HEK293 (cell line): Measurements from ENCODE around the gene CALB2.

Source experiments
- CTCF ChIA-PET: fragments of 350-600 bp; formaldehyde crosslinking; extraction: SDS; loops from one replicate; lab custom pipeline; 2021; ENCODE audit warnings: antibody characterized with exemption; lab: Yijun Ruan, JAX
- POLR2A ChIA-PET: fragments of 300-600 bp; formaldehyde crosslinking; extraction: SDS; loops from one replicate; lab custom pipeline; 2020; ENCODE audit warnings: antibody characterized with exemption, inconsistent platforms; lab: Yijun Ruan, JAX
- H3K27ac ChIP-seq: fragments of 200-500 bp; sonication (Bioruptor generic); 2 replicates; pipeline ENCODE4 v1.5.1; 2014; ENCODE audit warnings: low read depth, low read length, control low read depth, inconsistent platforms; ENCODE audit errors: extremely low read depth
- H3K36me3 ChIP-seq, 2 experiments: fragments of 200-500 bp in 1 of 2; sonication (Bioruptor generic) in 1 of 2; 1 replicate in 1 of 2; 2 replicates in 1 of 2; pipeline ENCODE4 v1.5.1; 2014 to 2017; ENCODE audit warnings: inconsistent platforms in 2 of 2, low read length in 2 of 2; ENCODE audit not compliant: control insufficient read depth in 2 of 2, insufficient read depth in 1 of 2
- H3K4me1 ChIP-seq: fragments of 200-500 bp; sonication (Bioruptor generic); 2 replicates; pipeline ENCODE4 v1.5.1; 2014; ENCODE audit warnings: mild to moderate bottlenecking, low read length, inconsistent platforms; ENCODE audit not compliant: control insufficient read depth, insufficient read depth
- H3K4me3 ChIP-seq: 2 replicates; pipeline ENCODE4 v1.5.1; 2011; ENCODE audit warnings: low read depth, mild to moderate bottlenecking, control low read depth, low read length, moderate library complexity
- H3K9me3 ChIP-seq: fragments of 200-500 bp; sonication (Bioruptor generic); 2 replicates; pipeline ENCODE4 v1.5.1; 2014; ENCODE audit warnings: low read depth, low read length, inconsistent platforms; ENCODE audit not compliant: control insufficient read depth, insufficient read depth
- IKZF3 ChIP-seq: fragments of 450-650 bp; IDR thresholded peaks from 2 replicates; pipeline ENCODE4 v1.5.0; 2018; ENCODE audit warnings: missing biosample characterization, mild to moderate bottlenecking, missing genetic modification characterization, moderate library complexity
- KLF1 ChIP-seq: fragments of 450-650 bp; formaldehyde crosslinking; IDR thresholded peaks from 2 replicates; pipeline ENCODE4 v1.5.1; 2016; ENCODE audit warnings: missing biosample characterization, missing genetic modification characterization
- KLF8 ChIP-seq: fragments of 450-650 bp; formaldehyde crosslinking; IDR thresholded peaks from 2 replicates; pipeline ENCODE4 v1.5.1; 2016; ENCODE audit warnings: missing biosample characterization, missing genetic modification characterization
- SCRT1 ChIP-seq: fragments of 450-650 bp; formaldehyde crosslinking; IDR thresholded peaks from 2 replicates; pipeline ENCODE4 v1.5.1; 2016; ENCODE audit warnings: missing biosample characterization, missing genetic modification characterization, borderline replicate concordance
- SETDB1 ChIP-seq: IDR thresholded peaks from one replicate; pipeline ENCODE4 v1.6.1; 2017; ENCODE audit warnings: mild to moderate bottlenecking, low read length, moderate library complexity, mixed read lengths; ENCODE audit not compliant: insufficient read length
- ZBTB17 ChIP-seq: fragments of 450-650 bp; formaldehyde crosslinking; IDR thresholded peaks from 2 replicates; pipeline ENCODE4 v1.5.1; 2016; ENCODE audit warnings: missing biosample characterization, missing genetic modification characterization
- ZFP41 ChIP-seq: fragments of 450-650 bp; formaldehyde crosslinking; IDR thresholded peaks from 2 replicates; pipeline ENCODE4 v1.5.1; 2016; ENCODE audit warnings: missing biosample characterization, missing genetic modification characterization, borderline replicate concordance
- ZFP69B ChIP-seq: fragments of 450-650 bp; formaldehyde crosslinking; IDR thresholded peaks from 2 replicates; pipeline ENCODE4 v1.5.1; 2016; ENCODE audit warnings: missing biosample characterization, missing genetic modification characterization
- ZNF146 ChIP-seq: fragments of 450-650 bp; formaldehyde crosslinking; IDR thresholded peaks from 2 replicates; pipeline ENCODE4 v1.5.1; 2016; ENCODE audit warnings: missing biosample characterization, missing genetic modification characterization
- ZNF16 ChIP-seq: fragments of 450-650 bp; formaldehyde crosslinking; IDR thresholded peaks from 2 replicates; pipeline ENCODE4 v1.5.1; 2016; ENCODE audit warnings: low read depth, missing biosample characterization, missing genetic modification characterization
- ZNF24 ChIP-seq: fragments of 450-650 bp; formaldehyde crosslinking; IDR thresholded peaks from 2 replicates; pipeline ENCODE4 v1.5.1; 2016; ENCODE audit warnings: missing biosample characterization, missing genetic modification characterization
- ZNF404 ChIP-seq: fragments of 450-650 bp; formaldehyde crosslinking; IDR thresholded peaks from 2 replicates; pipeline ENCODE4 v1.5.1; 2017; ENCODE audit warnings: missing biosample characterization, missing genetic modification characterization
- ZNF423 ChIP-seq: fragments of 450-650 bp; formaldehyde crosslinking; IDR thresholded peaks from 2 replicates; pipeline ENCODE4 v1.5.1; 2016; ENCODE audit warnings: missing biosample characterization, missing genetic modification characterization
- ZNF561 ChIP-seq: fragments of 450-650 bp; IDR thresholded peaks from 2 replicates; pipeline ENCODE4 v1.5.1; 2018; ENCODE audit warnings: missing biosample characterization, missing genetic modification characterization, borderline replicate concordance
- ZNF585B ChIP-seq: fragments of 450-650 bp; formaldehyde crosslinking; IDR thresholded peaks from 2 replicates; pipeline ENCODE4 v1.5.1; 2016; ENCODE audit warnings: missing biosample characterization, missing genetic modification characterization
- ZNF654 ChIP-seq: fragments of 450-650 bp; formaldehyde crosslinking; IDR thresholded peaks from 2 replicates; pipeline ENCODE4 v1.5.1; 2016; ENCODE audit warnings: low read depth, missing biosample characterization, missing genetic modification characterization
- ZNF830 ChIP-seq: fragments of 450-650 bp; IDR thresholded peaks from 2 replicates; pipeline ENCODE4 v1.5.0; 2018; ENCODE audit warnings: missing biosample characterization, missing genetic modification characterization, low read depth, mild to moderate bottlenecking, moderate library complexity
- TF ChIP-seq, protein P1 (sequence below): fragments of 450-650 bp; formaldehyde crosslinking; IDR thresholded peaks from 2 replicates; pipeline ENCODE4 v1.5.1; 2016; ENCODE audit warnings: missing biosample characterization, missing genetic modification characterization
- TF ChIP-seq, protein P2 (sequence below): sonication (generic); formaldehyde crosslinking; IDR thresholded peaks from 2 replicates; pipeline ENCODE4 v1.8.1; 2022; ENCODE audit warnings: mild to moderate bottlenecking, moderate library complexity, missing genetic modification reagents
- TF ChIP-seq, protein P3 (sequence below): fragments of 450-650 bp; formaldehyde crosslinking; IDR thresholded peaks from 2 replicates; pipeline ENCODE4 v1.5.1; 2016; ENCODE audit warnings: missing biosample characterization, missing genetic modification characterization, borderline replicate concordance
- TF ChIP-seq, protein P4 (sequence below): fragments of 450-650 bp; formaldehyde crosslinking; IDR thresholded peaks from 2 replicates; pipeline ENCODE4 v1.5.1; 2016; ENCODE audit warnings: missing biosample characterization, missing genetic modification characterization
- TF ChIP-seq, protein P5 (sequence below): fragments of 450-650 bp; formaldehyde crosslinking; IDR thresholded peaks from 2 replicates; pipeline ENCODE4 v1.5.1; 2016; ENCODE audit warnings: missing biosample characterization, missing genetic modification characterization
- TF ChIP-seq, protein P6 (sequence below): fragments of 450-650 bp; formaldehyde crosslinking; IDR thresholded peaks from 2 replicates; pipeline ENCODE4 v1.5.1; 2016; ENCODE audit warnings: missing biosample characterization, missing genetic modification characterization
- TF ChIP-seq, protein P7 (sequence below): fragments of 450-650 bp; formaldehyde crosslinking; IDR thresholded peaks from 2 replicates; pipeline ENCODE4 v1.5.1; 2016; ENCODE audit warnings: missing biosample characterization, missing genetic modification characterization
- TF ChIP-seq, protein P8 (sequence below): fragments of 450-650 bp; formaldehyde crosslinking; IDR thresholded peaks from 2 replicates; pipeline ENCODE4 v1.5.1; 2016; ENCODE audit warnings: missing biosample characterization, missing genetic modification characterization

Gene CALB2

DNA sequence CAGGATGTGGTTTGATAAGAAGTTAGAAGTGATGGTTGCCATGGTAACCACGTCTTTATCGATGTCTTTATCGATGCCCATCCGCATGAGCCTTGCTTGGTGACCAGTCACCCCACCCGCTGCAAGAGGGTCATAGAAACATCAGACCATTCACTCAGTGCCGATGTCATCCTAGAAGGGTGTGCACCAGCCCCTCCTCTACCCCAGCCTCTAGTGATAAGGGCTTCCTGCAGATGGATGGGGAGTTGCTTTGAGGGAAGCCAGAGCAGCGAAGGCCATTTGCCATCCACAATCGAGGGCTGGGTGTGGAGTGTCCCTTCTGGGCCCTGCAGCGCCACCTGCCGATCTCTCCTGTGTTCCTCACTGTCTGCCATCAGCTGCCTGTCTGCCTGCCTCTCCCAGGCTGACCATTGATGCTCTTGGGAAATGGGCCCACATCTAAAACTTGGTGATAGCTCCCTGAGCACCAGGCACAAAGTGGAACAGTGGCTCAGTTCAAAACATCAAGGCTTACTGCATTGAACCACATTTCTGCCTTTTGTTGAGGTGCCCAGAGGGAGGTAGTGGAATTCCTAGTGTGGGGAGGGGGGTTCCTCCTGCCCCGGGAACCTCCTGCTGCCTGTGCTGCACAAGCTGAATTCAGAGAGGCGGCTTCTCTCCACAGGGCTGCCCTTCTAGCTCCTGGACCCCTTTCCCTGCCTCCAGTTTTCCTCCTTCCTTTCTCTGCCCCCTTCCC lies 8.9 kb downstream of the CALB2 start:
- no peak overlapping the region for H3K4me3 ChIP-seq
- H3K9me3 ChIP-seq = no peaks in the 10 kb centered on the region
- ChIA-PET POLR2A (no interaction called here), CTCF (interaction anchor here (0.6 to 1.7 kb wide), 8 partner anchors 10 to 168 kb away, joined by 3 to 8 read pairs (median 4); partner anchors contain the start of gene CALB2)
- H3K36me3 ChIP-seq = no peaks in the 10 kb centered on the region
- no peak overlapping the region for H3K27ac ChIP-seq
- H3K4me1 ChIP-seq = no peaks in the 10 kb centered on the region
- TF ChIP-seq KLF1 (tag by site-specific recombination) (0 out of 2 replicates have a peak, but pooled peaks have one; percentile 25), ZNF561 (tag by site-specific recombination) (no peak), ZNF16 (no peak), IKZF3 (tag by site-specific recombination) (no peak), ZFP69B (tag by site-specific recombination) (0 out of 2 replicates have a peak, but pooled peaks have one; percentile 25), ZNF404 (no peak), ZNF585B (tag by site-specific recombination) (no peak), ZNF654 (tag by site-specific recombination) (peak; percentile 35), ZNF24 (tag by site-specific recombination) (no peak), ZNF830 (no peak), ZFP41 (tag by site-specific recombination) (no peak), ZNF423 (tag by site-specific recombination) (no peak), ZNF146 (tag by site-specific recombination) (no peak), KLF8 (tag by site-specific recombination) (no peak), ZBTB17 (tag by site-specific recombination) (peak; percentile 59), SCRT1 (tag by site-specific recombination) (no peak), SETDB1 (no peak)
- TF ChIP-seq, protein P1, sequence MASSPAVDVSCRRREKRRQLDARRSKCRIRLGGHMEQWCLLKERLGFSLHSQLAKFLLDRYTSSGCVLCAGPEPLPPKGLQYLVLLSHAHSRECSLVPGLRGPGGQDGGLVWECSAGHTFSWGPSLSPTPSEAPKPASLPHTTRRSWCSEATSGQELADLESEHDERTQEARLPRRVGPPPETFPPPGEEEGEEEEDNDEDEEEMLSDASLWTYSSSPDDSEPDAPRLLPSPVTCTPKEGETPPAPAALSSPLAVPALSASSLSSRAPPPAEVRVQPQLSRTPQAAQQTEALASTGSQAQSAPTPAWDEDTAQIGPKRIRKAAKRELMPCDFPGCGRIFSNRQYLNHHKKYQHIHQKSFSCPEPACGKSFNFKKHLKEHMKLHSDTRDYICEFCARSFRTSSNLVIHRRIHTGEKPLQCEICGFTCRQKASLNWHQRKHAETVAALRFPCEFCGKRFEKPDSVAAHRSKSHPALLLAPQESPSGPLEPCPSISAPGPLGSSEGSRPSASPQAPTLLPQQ (tag by site-specific recombination) = peak; percentile 39; the same call in 1 of the 2 replicates
- TF ChIP-seq, protein P2, sequence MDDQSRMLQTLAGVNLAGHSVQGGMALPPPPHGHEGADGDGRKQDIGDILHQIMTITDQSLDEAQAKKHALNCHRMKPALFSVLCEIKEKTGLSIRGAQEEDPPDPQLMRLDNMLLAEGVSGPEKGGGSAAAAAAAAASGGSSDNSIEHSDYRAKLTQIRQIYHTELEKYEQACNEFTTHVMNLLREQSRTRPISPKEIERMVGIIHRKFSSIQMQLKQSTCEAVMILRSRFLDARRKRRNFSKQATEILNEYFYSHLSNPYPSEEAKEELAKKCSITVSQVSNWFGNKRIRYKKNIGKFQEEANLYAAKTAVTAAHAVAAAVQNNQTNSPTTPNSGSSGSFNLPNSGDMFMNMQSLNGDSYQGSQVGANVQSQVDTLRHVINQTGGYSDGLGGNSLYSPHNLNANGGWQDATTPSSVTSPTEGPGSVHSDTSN (CRISPR knock-in tag) = no peak
- TF ChIP-seq, protein P3, sequence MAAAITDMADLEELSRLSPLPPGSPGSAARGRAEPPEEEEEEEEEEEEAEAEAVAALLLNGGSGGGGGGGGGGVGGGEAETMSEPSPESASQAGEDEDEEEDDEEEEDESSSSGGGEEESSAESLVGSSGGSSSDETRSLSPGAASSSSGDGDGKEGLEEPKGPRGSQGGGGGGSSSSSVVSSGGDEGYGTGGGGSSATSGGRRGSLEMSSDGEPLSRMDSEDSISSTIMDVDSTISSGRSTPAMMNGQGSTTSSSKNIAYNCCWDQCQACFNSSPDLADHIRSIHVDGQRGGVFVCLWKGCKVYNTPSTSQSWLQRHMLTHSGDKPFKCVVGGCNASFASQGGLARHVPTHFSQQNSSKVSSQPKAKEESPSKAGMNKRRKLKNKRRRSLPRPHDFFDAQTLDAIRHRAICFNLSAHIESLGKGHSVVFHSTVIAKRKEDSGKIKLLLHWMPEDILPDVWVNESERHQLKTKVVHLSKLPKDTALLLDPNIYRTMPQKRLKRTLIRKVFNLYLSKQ (tag by site-specific recombination) = no peak
- TF ChIP-seq, protein P4, sequence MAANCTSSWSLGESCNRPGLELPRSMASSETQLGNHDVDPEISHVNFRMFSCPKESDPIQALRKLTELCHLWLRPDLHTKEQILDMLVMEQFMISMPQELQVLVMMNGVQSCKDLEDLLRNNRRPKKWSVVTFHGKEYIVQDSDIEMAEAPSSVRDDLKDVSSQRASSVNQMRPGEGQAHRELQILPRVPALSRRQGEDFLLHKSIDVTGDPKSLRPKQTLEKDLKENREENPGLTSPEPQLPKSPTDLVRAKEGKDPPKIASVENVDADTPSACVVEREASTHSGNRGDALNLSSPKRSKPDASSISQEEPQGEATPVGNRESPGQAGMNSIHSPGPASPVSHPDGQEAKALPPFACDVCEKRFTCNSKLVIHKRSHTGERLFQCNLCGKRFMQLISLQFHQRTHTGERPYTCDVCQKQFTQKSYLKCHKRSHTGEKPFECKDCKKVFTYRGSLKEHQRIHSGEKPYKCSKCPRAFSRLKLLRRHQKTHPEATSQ = no peak
- TF ChIP-seq, protein P5, sequence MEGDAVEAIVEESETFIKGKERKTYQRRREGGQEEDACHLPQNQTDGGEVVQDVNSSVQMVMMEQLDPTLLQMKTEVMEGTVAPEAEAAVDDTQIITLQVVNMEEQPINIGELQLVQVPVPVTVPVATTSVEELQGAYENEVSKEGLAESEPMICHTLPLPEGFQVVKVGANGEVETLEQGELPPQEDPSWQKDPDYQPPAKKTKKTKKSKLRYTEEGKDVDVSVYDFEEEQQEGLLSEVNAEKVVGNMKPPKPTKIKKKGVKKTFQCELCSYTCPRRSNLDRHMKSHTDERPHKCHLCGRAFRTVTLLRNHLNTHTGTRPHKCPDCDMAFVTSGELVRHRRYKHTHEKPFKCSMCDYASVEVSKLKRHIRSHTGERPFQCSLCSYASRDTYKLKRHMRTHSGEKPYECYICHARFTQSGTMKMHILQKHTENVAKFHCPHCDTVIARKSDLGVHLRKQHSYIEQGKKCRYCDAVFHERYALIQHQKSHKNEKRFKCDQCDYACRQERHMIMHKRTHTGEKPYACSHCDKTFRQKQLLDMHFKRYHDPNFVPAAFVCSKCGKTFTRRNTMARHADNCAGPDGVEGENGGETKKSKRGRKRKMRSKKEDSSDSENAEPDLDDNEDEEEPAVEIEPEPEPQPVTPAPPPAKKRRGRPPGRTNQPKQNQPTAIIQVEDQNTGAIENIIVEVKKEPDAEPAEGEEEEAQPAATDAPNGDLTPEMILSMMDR (tag by site-specific recombination) = peak; percentile 78
- TF ChIP-seq, protein P6, sequence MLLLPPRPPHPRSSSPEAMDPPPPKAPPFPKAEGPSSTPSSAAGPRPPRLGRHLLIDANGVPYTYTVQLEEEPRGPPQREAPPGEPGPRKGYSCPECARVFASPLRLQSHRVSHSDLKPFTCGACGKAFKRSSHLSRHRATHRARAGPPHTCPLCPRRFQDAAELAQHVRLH (tag by site-specific recombination) = no peak
- TF ChIP-seq, protein P7, sequence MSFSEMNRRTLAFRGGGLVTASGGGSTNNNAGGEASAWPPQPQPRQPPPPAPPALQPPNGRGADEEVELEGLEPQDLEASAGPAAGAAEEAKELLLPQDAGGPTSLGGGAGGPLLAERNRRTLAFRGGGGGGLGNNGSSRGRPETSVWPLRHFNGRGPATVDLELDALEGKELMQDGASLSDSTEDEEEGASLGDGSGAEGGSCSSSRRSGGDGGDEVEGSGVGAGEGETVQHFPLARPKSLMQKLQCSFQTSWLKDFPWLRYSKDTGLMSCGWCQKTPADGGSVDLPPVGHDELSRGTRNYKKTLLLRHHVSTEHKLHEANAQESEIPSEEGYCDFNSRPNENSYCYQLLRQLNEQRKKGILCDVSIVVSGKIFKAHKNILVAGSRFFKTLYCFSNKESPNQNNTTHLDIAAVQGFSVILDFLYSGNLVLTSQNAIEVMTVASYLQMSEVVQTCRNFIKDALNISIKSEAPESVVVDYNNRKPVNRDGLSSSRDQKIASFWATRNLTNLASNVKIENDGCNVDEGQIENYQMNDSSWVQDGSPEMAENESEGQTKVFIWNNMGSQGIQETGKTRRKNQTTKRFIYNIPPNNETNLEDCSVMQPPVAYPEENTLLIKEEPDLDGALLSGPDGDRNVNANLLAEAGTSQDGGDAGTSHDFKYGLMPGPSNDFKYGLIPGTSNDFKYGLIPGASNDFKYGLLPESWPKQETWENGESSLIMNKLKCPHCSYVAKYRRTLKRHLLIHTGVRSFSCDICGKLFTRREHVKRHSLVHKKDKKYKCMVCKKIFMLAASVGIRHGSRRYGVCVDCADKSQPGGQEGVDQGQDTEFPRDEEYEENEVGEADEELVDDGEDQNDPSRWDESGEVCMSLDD (tag by site-specific recombination) = no peak
- TF ChIP-seq, protein P8, sequence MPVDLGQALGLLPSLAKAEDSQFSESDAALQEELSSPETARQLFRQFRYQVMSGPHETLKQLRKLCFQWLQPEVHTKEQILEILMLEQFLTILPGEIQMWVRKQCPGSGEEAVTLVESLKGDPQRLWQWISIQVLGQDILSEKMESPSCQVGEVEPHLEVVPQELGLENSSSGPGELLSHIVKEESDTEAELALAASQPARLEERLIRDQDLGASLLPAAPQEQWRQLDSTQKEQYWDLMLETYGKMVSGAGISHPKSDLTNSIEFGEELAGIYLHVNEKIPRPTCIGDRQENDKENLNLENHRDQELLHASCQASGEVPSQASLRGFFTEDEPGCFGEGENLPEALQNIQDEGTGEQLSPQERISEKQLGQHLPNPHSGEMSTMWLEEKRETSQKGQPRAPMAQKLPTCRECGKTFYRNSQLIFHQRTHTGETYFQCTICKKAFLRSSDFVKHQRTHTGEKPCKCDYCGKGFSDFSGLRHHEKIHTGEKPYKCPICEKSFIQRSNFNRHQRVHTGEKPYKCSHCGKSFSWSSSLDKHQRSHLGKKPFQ (tag by site-specific recombination) = no peak
